K562 (cell line): Measurements from ENCODE around the gene CTSW. TPM values are rescaled to one million over a fixed set of nuclear protein-coding genes. Genes with fewer than 3 reads are reported as not detected.

Source experiments
- KDM5B ChIP-seq: fragments of 200-600 bp; sonication (generic); IDR thresholded peaks from 2 replicates; pipeline ENCODE4 v1.6.1; 2012; ENCODE audit warnings: low read depth, mild to moderate bottlenecking, moderate library complexity, low read length, control low read depth, inconsistent platforms; ENCODE audit not compliant: insufficient replicate concordance
- NFE2L1 ChIP-seq: fragments of 450-650 bp; IDR thresholded peaks from 2 replicates; pipeline ENCODE4 v1.6.1; 2016; ENCODE audit warnings: missing genetic modification characterization, low read depth, mild to moderate bottlenecking, missing compliant biosample characterization, moderate library complexity, borderline replicate concordance
- NFXL1 ChIP-seq: fragments of 450-650 bp; formaldehyde crosslinking; IDR thresholded peaks from 2 replicates; pipeline ENCODE4 v1.4.0; 2021; ENCODE audit warnings: mild to moderate bottlenecking
- PCBP1 ChIP-seq: fragments of 200-400 bp; formaldehyde crosslinking; IDR thresholded peaks from 2 replicates; pipeline ENCODE4 v1.6.1; 2018; ENCODE audit warnings: mild to moderate bottlenecking, low read depth, low read length; ENCODE audit not compliant: poor library complexity, severe bottlenecking
- POLR2AphosphoS5 ChIP-seq: IDR thresholded peaks from 2 replicates; pipeline ENCODE4 v1.6.1; 2011; ENCODE audit warnings: mild to moderate bottlenecking, low read depth, low read length, moderate library complexity; ENCODE audit not compliant: control insufficient read depth, insufficient read depth
- POLR2G ChIP-seq: fragments of 200-400 bp; formaldehyde crosslinking; IDR thresholded peaks from 2 replicates; pipeline ENCODE4 v1.6.1; 2017; ENCODE audit warnings: low read depth, mild to moderate bottlenecking, antibody characterized with exemption, low read length, moderate library complexity
- THRA ChIP-seq: fragments of 450-650 bp; IDR thresholded peaks from 2 replicates; pipeline ENCODE4 v1.6.1; 2017; ENCODE audit warnings: mild to moderate bottlenecking, moderate library complexity
- ZNF589 ChIP-seq: fragments of 200-800 bp; sonication (Bioruptor generic); IDR thresholded peaks from 2 replicates; pipeline ENCODE4 v1.6.1; 2016; ENCODE audit warnings: low read depth, missing genetic modification characterization, missing compliant biosample characterization
- ZSCAN32 ChIP-seq: fragments of 450-650 bp; formaldehyde crosslinking; IDR thresholded peaks from 2 replicates; pipeline ENCODE4 v1.4.0; 2020; ENCODE audit warnings: mild to moderate bottlenecking, moderate library complexity
- polyA plus RNA-seq, 8 experiments: library from polyadenylated mRNA; depleted of rRNA in 4 of 8; stranded (reverse) in 5 of 8; unstranded in 3 of 8; fragments of >200 nt; fragmentation: Nextera tagmentation in 2 of 8; fragmentation: Illumina TruSeq in 1 of 8; extraction: Ambion mirVana in 2 of 8; extraction: Trizol in 1 of 8; gene quantifications; 2 replicates each; pipeline versions ENCODE4 v1.2.1 to v1.2.3, GENCODE V29; 2011 to 2014; ENCODE audit warnings: inconsistent platforms in 1 of 8, missing spikeins in 1 of 8
- total RNA-seq, 7 experiments: library from RNA; depleted of rRNA in 6 of 7; stranded (reverse); fragments of >200 nt in 6 of 7; fragmentation: Illumina TruSeq in 2 of 7; extraction: Trizol in 2 of 7; gene quantifications; 2 replicates each; pipeline versions ENCODE4 v1.2.1 to v1.2.3, GENCODE V29; 2011 to 2021; ENCODE audit warnings: low replicate concordance in 1 of 7
- TF ChIP-seq, protein P1 (sequence below): fragments of 450-650 bp; IDR thresholded peaks from 2 replicates; pipeline ENCODE4 v1.7.1; 2018; ENCODE audit warnings: mild to moderate bottlenecking, low read depth; ENCODE audit not compliant: partially characterized antibody
- TF ChIP-seq, protein P2 (sequence below): fragments of 200-400 bp; formaldehyde crosslinking; IDR thresholded peaks from 2 replicates; pipeline ENCODE4 v1.6.1; 2017; ENCODE audit warnings: mild to moderate bottlenecking, low read depth, low read length, moderate library complexity
- TF ChIP-seq, protein P3 (sequence below): fragments of 450-650 bp; IDR thresholded peaks from 2 replicates; pipeline ENCODE4 v1.6.1; 2016; ENCODE audit warnings: borderline replicate concordance
- TF ChIP-seq, protein P4 (sequence below): fragments of 450-650 bp; formaldehyde crosslinking; conservative IDR thresholded peaks from 2 replicates; pipeline ENCODE4 v1.4.0; 2022; ENCODE audit warnings: mild to moderate bottlenecking, missing genetic modification characterization
- TF ChIP-seq, protein P5 (sequence below): fragments of 250-450 bp; sonication (Bioruptor Pico); IDR thresholded peaks from 2 replicates; pipeline ENCODE4 v1.8.0; 2022; ENCODE audit warnings: moderate library complexity, mild to moderate bottlenecking, inconsistent platforms

Gene CTSW
- total and polyA plus RNA-seq, 9 of the 15 experiments (the other 6 are each of a cell fraction or from before 2014, with no cell fraction given) = 0.04 TPM; not detected in 8

GRCh38 chr11:65892661-65893317, 13.2 kb downstream of the CTSW start (continued):
- TF ChIP-seq, protein P1, sequence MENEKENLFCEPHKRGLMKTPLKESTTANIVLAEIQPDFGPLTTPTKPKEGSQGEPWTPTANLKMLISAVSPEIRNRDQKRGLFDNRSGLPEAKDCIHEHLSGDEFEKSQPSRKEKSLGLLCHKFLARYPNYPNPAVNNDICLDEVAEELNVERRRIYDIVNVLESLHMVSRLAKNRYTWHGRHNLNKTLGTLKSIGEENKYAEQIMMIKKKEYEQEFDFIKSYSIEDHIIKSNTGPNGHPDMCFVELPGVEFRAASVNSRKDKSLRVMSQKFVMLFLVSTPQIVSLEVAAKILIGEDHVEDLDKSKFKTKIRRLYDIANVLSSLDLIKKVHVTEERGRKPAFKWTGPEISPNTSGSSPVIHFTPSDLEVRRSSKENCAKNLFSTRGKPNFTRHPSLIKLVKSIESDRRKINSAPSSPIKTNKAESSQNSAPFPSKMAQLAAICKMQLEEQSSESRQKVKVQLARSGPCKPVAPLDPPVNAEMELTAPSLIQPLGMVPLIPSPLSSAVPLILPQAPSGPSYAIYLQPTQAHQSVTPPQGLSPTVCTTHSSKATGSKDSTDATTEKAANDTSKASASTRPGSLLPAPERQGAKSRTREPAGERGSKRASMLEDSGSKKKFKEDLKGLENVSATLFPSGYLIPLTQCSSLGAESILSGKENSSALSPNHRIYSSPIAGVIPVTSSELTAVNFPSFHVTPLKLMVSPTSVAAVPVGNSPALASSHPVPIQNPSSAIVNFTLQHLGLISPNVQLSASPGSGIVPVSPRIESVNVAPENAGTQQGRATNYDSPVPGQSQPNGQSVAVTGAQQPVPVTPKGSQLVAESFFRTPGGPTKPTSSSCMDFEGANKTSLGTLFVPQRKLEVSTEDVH = no peak
- TF ChIP-seq KDM5B (peak; percentile 36), NFE2L1 (no peak), PCBP1 (no peak), ZNF589 (no peak), POLR2G (peak; percentile 73), POLR2AphosphoS5 (peak; percentile 23; the same call in 1 of the 2 replicates), THRA (no peak), ZSCAN32 (CRISPR knock-in tag) (no peak), NFXL1 (CRISPR knock-in tag) (no peak)
- TF ChIP-seq, protein P2, sequence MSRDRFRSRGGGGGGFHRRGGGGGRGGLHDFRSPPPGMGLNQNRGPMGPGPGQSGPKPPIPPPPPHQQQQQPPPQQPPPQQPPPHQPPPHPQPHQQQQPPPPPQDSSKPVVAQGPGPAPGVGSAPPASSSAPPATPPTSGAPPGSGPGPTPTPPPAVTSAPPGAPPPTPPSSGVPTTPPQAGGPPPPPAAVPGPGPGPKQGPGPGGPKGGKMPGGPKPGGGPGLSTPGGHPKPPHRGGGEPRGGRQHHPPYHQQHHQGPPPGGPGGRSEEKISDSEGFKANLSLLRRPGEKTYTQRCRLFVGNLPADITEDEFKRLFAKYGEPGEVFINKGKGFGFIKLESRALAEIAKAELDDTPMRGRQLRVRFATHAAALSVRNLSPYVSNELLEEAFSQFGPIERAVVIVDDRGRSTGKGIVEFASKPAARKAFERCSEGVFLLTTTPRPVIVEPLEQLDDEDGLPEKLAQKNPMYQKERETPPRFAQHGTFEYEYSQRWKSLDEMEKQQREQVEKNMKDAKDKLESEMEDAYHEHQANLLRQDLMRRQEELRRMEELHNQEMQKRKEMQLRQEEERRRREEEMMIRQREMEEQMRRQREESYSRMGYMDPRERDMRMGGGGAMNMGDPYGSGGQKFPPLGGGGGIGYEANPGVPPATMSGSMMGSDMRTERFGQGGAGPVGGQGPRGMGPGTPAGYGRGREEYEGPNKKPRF = no peak
- TF ChIP-seq, protein P3, sequence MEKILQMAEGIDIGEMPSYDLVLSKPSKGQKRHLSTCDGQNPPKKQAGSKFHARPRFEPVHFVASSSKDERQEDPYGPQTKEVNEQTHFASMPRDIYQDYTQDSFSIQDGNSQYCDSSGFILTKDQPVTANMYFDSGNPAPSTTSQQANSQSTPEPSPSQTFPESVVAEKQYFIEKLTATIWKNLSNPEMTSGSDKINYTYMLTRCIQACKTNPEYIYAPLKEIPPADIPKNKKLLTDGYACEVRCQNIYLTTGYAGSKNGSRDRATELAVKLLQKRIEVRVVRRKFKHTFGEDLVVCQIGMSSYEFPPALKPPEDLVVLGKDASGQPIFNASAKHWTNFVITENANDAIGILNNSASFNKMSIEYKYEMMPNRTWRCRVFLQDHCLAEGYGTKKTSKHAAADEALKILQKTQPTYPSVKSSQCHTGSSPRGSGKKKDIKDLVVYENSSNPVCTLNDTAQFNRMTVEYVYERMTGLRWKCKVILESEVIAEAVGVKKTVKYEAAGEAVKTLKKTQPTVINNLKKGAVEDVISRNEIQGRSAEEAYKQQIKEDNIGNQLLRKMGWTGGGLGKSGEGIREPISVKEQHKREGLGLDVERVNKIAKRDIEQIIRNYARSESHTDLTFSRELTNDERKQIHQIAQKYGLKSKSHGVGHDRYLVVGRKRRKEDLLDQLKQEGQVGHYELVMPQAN = no peak
- TF ChIP-seq, protein P4, sequence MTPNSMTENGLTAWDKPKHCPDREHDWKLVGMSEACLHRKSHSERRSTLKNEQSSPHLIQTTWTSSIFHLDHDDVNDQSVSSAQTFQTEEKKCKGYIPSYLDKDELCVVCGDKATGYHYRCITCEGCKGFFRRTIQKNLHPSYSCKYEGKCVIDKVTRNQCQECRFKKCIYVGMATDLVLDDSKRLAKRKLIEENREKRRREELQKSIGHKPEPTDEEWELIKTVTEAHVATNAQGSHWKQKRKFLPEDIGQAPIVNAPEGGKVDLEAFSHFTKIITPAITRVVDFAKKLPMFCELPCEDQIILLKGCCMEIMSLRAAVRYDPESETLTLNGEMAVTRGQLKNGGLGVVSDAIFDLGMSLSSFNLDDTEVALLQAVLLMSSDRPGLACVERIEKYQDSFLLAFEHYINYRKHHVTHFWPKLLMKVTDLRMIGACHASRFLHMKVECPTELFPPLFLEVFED = peak; percentile 75; the same call in 1 of the 2 replicates
- TF ChIP-seq, protein P5, sequence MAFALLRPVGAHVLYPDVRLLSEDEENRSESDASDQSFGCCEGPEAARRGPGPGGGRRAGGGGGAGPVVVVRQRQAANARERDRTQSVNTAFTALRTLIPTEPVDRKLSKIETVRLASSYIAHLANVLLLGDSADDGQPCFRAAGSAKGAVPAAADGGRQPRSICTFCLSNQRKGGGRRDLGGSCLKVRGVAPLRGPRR (CRISPR knock-in tag) = no peak
